AML-193 (cell line): ENCODE data around the gene LRRC9.
"Not testable (repeated sequence)": the region's sequence is repeated elsewhere in the genome, so short reads cannot be mapped to it uniquely, and the experiment has no call there.

Experiments
- DNase-seq, 2 experiments: peaks; one replicate each; lab custom pipeline; 2025; lab: John Stamatoyannopoulos, UW

LRRC9 gene

GRCh38 chr14:59957890-59958289, 37.9 kb downstream of the LRRC9 start:
- DNase-seq: not testable (repeated sequence)

- DNase-seq: no peak
These were observed 39.7 kb downstream of the LRRC9 start for GRCh38 chr14:59959668-59960067.

GRCh38 chr14:59961518-59962062, 41.6 kb downstream of the LRRC9 start:
- no peak for DNase-seq

GRCh38 chr14:59964251-59965007, 44.5 kb downstream of the LRRC9 start:
- no peak for DNase-seq

GRCh38 chr14:59969319-59969718, 49.4 kb downstream of the LRRC9 start:
- no peak for DNase-seq

GRCh38 chr14:59981564-59981963, 61.6 kb downstream of the LRRC9 start:
- no peak for DNase-seq

GRCh38 chr14:59983048-59983447, 63.1 kb downstream of the LRRC9 start:
- DNase-seq: no peak

- no peak for DNase-seq
These were observed 66.7 kb downstream of the LRRC9 start for GRCh38 chr14:59986556-59987059.

GRCh38 chr14:59997449-59997848, 77.5 kb downstream of the LRRC9 start:
- DNase-seq: peak in 1 of 2 experiments; percentile 7

- DNase-seq: no peak
These were observed 78.0 kb downstream of the LRRC9 start for GRCh38 chr14:59997966-59998365.

- no peak for DNase-seq
These were observed 78.6 kb downstream of the LRRC9 start for GRCh38 chr14:59998564-59998963.

- no peak for DNase-seq
These were observed 83.0 kb downstream of the LRRC9 start for GRCh38 chr14:60002819-60003492.

GRCh38 chr14:60003991-60004390, 84.0 kb downstream of the LRRC9 start:
- no peak for DNase-seq

- no peak for DNase-seq
These were observed 88.1 kb downstream of the LRRC9 start for GRCh38 chr14:60008042-60008441.

- DNase-seq: not testable (repeated sequence)
These were observed 90.3 kb downstream of the LRRC9 start for GRCh38 chr14:60010263-60010662.

GRCh38 chr14:60014402-60014801, 94.5 kb downstream of the LRRC9 start:
- no peak for DNase-seq

GRCh38 chr14:60021619-60022018, 101.7 kb downstream of the LRRC9 start:
- no peak for DNase-seq

GRCh38 chr14:60025571-60025970, 105.6 kb downstream of the LRRC9 start:
- no peak for DNase-seq

GRCh38 chr14:60035177-60035576, 115.2 kb downstream of the LRRC9 start:
- DNase-seq: no peak

GRCh38 chr14:60047976-60048375, 128.0 kb downstream of the LRRC9 start:
- not testable (repeated sequence) for DNase-seq

- no peak for DNase-seq
These were observed 131.8 kb downstream of the LRRC9 start for GRCh38 chr14:60051721-60052221.

- DNase-seq: no peak
These were observed 138.1 kb downstream of the LRRC9 start for GRCh38 chr14:60058087-60058486.

- no peak for DNase-seq
These were observed 141.4 kb downstream of the LRRC9 start for GRCh38 chr14:60061371-60061770.
